ENCODE results near the gene GORASP2.

DNA sequence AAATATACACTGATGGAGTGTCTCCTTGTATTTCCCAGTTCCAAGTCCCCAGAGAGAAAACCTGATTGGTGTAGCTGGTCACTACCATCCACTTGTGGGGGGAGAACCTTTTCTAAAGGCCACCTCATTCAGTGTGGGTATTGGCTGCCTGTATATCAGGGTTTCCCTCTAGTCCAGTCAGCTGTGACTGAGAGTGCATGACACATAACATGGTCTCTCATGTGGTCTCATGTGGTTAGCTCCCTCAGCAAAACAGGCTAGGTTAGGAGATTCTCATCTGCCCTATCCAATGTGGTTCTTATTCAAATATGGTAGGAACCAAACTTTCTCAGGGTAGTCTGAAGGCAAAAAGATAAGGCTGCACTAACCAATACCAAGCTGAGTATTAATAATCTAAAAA is 4.1 kb upstream of the GORASP2 start:
- TF ChIP-seq, protein P1, sequence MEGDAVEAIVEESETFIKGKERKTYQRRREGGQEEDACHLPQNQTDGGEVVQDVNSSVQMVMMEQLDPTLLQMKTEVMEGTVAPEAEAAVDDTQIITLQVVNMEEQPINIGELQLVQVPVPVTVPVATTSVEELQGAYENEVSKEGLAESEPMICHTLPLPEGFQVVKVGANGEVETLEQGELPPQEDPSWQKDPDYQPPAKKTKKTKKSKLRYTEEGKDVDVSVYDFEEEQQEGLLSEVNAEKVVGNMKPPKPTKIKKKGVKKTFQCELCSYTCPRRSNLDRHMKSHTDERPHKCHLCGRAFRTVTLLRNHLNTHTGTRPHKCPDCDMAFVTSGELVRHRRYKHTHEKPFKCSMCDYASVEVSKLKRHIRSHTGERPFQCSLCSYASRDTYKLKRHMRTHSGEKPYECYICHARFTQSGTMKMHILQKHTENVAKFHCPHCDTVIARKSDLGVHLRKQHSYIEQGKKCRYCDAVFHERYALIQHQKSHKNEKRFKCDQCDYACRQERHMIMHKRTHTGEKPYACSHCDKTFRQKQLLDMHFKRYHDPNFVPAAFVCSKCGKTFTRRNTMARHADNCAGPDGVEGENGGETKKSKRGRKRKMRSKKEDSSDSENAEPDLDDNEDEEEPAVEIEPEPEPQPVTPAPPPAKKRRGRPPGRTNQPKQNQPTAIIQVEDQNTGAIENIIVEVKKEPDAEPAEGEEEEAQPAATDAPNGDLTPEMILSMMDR (IDR thresholded peaks at IDR 0.05; ENCODE audit: low read length) = no peak
- TF ChIP-seq EZH2 (IDR thresholded peaks at IDR 0.05; ENCODE audit: borderline replicate concordance, low read length) = no peak

All from OCI-LY1 (cell line).